Measurements from ENCODE around the gene ZFYVE28.

The ZFYVE28 gene

GRCh38 chr4:2377241-2377640 lies 41.2 kb downstream of the ZFYVE28 start:
- TF ChIP-seq, protein P1, sequence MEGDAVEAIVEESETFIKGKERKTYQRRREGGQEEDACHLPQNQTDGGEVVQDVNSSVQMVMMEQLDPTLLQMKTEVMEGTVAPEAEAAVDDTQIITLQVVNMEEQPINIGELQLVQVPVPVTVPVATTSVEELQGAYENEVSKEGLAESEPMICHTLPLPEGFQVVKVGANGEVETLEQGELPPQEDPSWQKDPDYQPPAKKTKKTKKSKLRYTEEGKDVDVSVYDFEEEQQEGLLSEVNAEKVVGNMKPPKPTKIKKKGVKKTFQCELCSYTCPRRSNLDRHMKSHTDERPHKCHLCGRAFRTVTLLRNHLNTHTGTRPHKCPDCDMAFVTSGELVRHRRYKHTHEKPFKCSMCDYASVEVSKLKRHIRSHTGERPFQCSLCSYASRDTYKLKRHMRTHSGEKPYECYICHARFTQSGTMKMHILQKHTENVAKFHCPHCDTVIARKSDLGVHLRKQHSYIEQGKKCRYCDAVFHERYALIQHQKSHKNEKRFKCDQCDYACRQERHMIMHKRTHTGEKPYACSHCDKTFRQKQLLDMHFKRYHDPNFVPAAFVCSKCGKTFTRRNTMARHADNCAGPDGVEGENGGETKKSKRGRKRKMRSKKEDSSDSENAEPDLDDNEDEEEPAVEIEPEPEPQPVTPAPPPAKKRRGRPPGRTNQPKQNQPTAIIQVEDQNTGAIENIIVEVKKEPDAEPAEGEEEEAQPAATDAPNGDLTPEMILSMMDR (IDR thresholded peaks at IDR 0.05; ENCODE audit: insufficient read depth, low read length, missing control alignments): no peak
- DNase-seq (ENCODE audit: low read depth, low spot score): no peak
- no peak overlapping the region for H3K4me3 ChIP-seq (ENCODE audit: low read depth, low read length)
- ChIA-PET CTCF (interaction anchor here (1.0 kb wide), 1 partner anchor 37 kb away, joined by 3 read pairs; no protein-coding TSS in a partner anchor), POLR2A (no interaction called here)

- TF ChIP-seq, protein P1 (IDR thresholded peaks at IDR 0.05; ENCODE audit: insufficient read depth, low read length, missing control alignments): no peak
- ChIA-PET POLR2A (no interaction called here), CTCF (no interaction called here)
- H3K4me3 ChIP-seq (ENCODE audit: low read depth, low read length): no peak overlapping the region
- DNase-seq (ENCODE audit: low read depth, low spot score): no peak
Observed at GRCh38 chr4:2375427-2375826, 43.0 kb downstream of the ZFYVE28 start.

DNA sequence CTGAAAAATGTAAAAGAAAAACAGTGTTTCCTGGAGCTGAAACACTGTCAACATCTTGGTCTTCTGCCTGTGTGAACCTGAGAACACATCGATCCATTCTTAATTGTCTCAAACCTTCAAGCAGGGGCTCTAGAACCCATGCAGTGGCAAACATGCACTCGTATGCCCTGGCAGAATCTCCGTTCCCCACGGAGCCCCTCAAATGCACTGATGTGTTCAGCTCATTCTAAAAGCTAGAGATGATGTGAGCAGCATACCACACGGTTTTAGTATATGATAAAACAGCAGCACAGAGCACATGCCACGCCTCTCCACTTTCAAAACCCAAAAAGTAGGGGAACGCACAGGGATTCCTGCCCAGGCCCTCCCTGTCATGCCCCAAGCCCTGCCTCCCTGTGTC lies 44.9 kb downstream of the ZFYVE28 start:
- TF ChIP-seq, protein P1 (IDR thresholded peaks at IDR 0.05; ENCODE audit: insufficient read depth, low read length, missing control alignments): no peak
- ChIA-PET POLR2A (no interaction called here), CTCF (no interaction called here)
- no peak for DNase-seq (ENCODE audit: low read depth, low spot score)
- H3K4me3 ChIP-seq (ENCODE audit: low read depth, low read length): no peak overlapping the region

- ChIA-PET CTCF (no interaction called here), POLR2A (no interaction called here)
- TF ChIP-seq, protein P1 (IDR thresholded peaks at IDR 0.05; ENCODE audit: insufficient read depth, low read length, missing control alignments): no peak
- no peak for DNase-seq (ENCODE audit: low read depth, low spot score)
- H3K4me3 ChIP-seq (ENCODE audit: low read depth, low read length): no peak overlapping the region
Observed at GRCh38 chr4:2372488-2373030, 45.9 kb downstream of the ZFYVE28 start.

GRCh38 chr4:2371765-2372487 lies 46.5 kb downstream of the ZFYVE28 start:
- ChIA-PET CTCF (no interaction called here), POLR2A (no interaction called here)
- no peak for DNase-seq (ENCODE audit: low read depth, low spot score)
- TF ChIP-seq, protein P1 (IDR thresholded peaks at IDR 0.05; ENCODE audit: insufficient read depth, low read length, missing control alignments): no peak
- no peak overlapping the region for H3K4me3 ChIP-seq (ENCODE audit: low read depth, low read length)

GRCh38 chr4:2370597-2371320 lies 47.7 kb downstream of the ZFYVE28 start:
- CTCF ChIA-PET: no interaction called here
- TF ChIP-seq, protein P1 (IDR thresholded peaks at IDR 0.05; ENCODE audit: insufficient read depth, low read length, missing control alignments): no peak
- POLR2A ChIA-PET: no interaction called here
- DNase-seq (ENCODE audit: low read depth, low spot score): no peak
- no peak overlapping the region for H3K4me3 ChIP-seq (ENCODE audit: low read depth, low read length)
